ENCODE results near the gene RAE1. TPM values are rescaled to one million over a fixed set of nuclear protein-coding genes. Genes with fewer than 3 reads are reported as not detected.

Gene RAE1
- total RNA-seq, 1 donor from 2014 or later = 61.1 TPM

GRCh38 chr20:57372157-57372556 lies 21.1 kb downstream of the RAE1 start:
- DNase-seq (ENCODE audit: low read depth) = no peak

GRCh38 chr20:57372581-57373350 lies 21.7 kb downstream of the RAE1 start:
- no peak for DNase-seq (ENCODE audit: low read depth)

GRCh38 chr20:57374343-57374930 lies 23.4 kb downstream of the RAE1 start:
- DNase-seq (ENCODE audit: low read depth) = no peak

GRCh38 chr20:57374931-57375651 lies 24.0 kb downstream of the RAE1 start:
- no peak for DNase-seq (ENCODE audit: low read depth)

GRCh38 chr20:57375652-57376230 lies 24.7 kb downstream of the RAE1 start:
- no peak for DNase-seq (ENCODE audit: low read depth)

GRCh38 chr20:57377350-57377749 lies 26.3 kb downstream of the RAE1 start:
- DNase-seq (ENCODE audit: low read depth) = no peak

- no peak for DNase-seq (ENCODE audit: low read depth)
These were observed 27.1 kb downstream of the RAE1 start for GRCh38 chr20:57378107-57378506.

GRCh38 chr20:57378646-57379262 lies 27.7 kb downstream of the RAE1 start:
- DNase-seq (ENCODE audit: low read depth) = no peak

GRCh38 chr20:57379263-57379647 lies 28.2 kb downstream of the RAE1 start:
- DNase-seq (ENCODE audit: low read depth) = no peak

GRCh38 chr20:57380081-57380750 lies 29.2 kb downstream of the RAE1 start:
- no peak for DNase-seq (ENCODE audit: low read depth)

- peak; percentile 55 for DNase-seq (ENCODE audit: low read depth)
These were observed 30.8 kb downstream of the RAE1 start for GRCh38 chr20:57381596-57382503.

- no peak for DNase-seq (ENCODE audit: low read depth)
These were observed 31.5 kb downstream of the RAE1 start for GRCh38 chr20:57382516-57382915.

GRCh38 chr20:57383447-57384347 lies 32.6 kb downstream of the RAE1 start:
- DNase-seq (ENCODE audit: low read depth) = no peak

- no peak for DNase-seq (ENCODE audit: low read depth)
These were observed 33.4 kb downstream of the RAE1 start for GRCh38 chr20:57384486-57384885.

GRCh38 chr20:57384953-57385761 lies 34.1 kb downstream of the RAE1 start:
- no peak for DNase-seq (ENCODE audit: low read depth)

GRCh38 chr20:57385940-57386339 lies 34.9 kb downstream of the RAE1 start:
- no peak for DNase-seq (ENCODE audit: low read depth)

GRCh38 chr20:57386762-57387161 lies 35.7 kb downstream of the RAE1 start:
- DNase-seq (ENCODE audit: low read depth) = no peak

- no peak for DNase-seq (ENCODE audit: low read depth)
These were observed 36.4 kb downstream of the RAE1 start for GRCh38 chr20:57387463-57387862.

Measured in renal cortical epithelial cell (primary cell).